NCI-H1694 (cell line): Measurements from ENCODE around the gene ADGRA1.
"Not testable (repeated sequence)": the region's sequence is repeated elsewhere in the genome, so short reads cannot be mapped to it uniquely, and the experiment has no call there.

Source experiments
- DNase-seq: peaks from one replicate; lab custom pipeline; 2025; lab: John Stamatoyannopoulos, UW

Gene ADGRA1

DNA sequence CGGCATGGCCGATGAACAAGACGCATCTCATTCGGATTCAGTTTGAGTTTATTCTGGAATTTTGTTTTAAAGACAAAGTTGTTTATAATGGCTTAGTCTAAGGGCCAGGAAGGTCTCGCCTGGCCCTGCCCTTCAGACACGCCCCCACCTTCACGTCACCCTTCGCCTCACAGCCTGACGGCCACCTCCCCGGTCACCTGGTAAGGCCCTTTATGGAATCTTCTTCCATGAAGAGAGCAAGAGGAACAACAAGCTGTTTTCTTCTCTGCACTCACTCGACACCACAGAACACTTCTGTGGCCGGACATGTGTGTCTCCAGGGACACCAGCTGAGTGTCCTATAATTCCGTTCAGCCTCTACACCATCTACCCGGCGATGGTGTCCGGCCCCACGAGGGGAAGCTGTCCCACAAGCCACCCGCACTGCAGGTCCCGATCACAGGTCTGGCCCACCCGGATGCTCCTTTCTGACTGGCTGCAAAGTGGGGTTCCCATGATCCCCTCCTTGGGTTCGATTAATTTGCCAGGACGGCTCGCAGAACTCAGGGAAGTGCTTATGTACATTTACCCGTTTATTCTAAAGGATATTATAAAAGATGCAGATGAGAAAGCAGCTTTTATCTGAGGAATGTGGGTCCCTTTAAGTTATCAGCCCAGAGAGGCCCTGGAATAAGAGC, 54.9 kb downstream of the ADGRA1 start:
- no peak for DNase-seq

DNA sequence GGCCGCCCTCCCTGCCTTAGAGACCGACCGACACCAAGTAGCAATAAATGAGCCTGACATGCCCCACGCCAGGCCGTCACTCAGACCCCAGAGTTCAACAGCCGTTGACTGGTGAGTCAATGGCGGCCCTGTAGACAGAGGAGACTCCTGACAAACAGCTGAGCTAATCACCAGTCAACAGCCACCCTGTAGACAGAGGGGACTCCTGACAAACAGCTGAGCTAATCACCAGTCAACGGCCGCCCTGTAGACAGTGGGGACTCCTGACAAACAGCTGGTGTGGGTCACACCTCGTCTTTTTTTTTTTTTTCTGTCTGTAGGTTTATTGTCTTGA, 55.4 kb downstream of the ADGRA1 start:
- DNase-seq = no peak

DNA sequence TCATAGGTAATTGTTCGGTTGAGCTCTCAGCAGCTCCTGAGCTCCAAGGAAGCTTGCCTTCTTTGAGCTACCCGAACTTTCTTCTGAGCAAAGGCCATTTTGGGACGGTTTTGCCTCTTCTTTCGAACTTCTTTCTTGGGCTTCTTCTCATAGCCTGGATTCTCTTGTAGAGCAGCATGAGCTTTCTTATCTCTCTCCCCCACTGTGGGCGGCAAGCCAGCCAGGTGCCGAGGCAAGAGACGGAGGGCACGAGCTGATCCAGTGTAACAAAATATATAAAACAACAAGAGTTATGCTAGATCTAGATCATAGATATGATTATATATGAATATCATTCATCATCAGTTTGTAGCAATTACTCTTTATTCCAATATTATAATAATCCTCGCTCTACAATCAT, 55.8 kb downstream of the ADGRA1 start:
- no peak for DNase-seq

DNA sequence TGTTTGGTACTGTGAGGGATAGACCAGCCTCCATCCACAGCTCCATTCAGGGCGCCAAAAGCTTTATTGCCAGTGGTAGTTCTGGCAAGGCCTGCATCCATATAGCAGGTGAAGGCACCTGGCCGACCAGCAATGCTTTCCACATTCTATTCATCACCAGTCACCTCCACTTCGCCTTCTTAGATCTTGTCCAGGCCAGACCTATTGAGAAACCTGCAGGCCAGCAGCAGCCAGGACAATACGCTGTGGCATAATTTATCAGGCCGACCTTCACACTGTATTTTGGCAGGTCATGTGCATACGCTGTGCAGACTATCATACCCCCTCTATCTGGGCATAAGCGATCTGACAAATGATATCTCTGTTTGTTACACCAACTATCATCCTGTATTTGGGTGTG, 57.0 kb downstream of the ADGRA1 start:
- DNase-seq = no peak

DNA sequence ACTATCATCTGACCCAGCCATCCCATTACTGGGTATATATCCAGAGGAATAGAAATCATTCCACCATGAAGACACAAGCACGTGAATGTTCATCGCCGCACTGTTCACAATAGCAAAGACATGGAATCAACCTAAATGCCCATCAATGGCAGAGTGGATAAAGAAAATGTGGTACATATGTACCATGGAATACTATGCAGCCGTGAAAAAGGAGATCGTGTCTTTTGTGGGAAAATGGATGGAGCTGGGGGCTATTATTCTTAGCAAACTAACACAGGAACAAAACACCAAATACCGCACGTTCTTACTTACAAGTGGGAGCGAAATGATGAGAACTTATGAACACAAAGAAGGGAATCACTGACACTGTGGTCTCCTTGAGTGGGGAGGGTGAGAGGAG, 62.5 kb downstream of the ADGRA1 start:
- DNase-seq = no peak

DNA sequence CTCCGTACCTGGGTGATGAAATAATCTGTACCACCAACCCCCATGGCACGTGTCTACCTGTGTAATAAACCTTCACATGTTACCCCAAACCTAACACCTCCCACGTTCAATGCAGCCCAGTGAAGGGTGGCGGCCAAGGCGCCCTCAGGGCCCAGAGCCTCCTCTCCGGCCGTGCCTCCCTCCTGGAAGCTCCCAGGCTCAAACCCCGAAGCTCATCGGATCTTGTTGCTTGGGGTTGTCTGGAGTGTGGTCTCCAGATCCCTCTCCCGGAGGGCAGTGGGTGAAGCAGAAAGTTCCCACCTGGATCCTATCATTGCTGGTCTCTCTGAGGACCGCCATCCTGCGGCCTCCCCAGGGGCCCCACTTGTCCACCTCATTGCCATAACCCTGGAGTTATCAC, 62.9 kb downstream of the ADGRA1 start:
- no peak for DNase-seq

DNA sequence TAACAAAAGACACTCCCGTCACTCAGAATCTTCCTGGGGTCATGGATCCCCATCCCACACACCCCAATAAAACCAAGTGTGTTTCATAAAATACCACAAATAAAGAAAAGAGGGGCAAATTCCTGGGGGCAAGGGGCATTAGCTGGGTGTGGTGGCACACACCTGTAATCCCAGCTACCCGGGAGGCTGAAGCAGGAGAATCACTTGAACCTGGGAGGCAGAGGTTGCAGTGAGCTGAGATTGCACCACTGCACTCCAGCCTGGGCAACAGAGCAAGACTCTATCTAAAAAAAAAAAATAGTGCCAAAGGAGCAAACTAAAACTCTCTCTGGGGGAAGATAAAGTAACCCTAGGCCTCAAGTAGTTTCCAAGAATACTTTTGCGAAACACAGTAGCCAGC, 63.3 kb downstream of the ADGRA1 start:
- DNase-seq = not testable (repeated sequence)

DNA sequence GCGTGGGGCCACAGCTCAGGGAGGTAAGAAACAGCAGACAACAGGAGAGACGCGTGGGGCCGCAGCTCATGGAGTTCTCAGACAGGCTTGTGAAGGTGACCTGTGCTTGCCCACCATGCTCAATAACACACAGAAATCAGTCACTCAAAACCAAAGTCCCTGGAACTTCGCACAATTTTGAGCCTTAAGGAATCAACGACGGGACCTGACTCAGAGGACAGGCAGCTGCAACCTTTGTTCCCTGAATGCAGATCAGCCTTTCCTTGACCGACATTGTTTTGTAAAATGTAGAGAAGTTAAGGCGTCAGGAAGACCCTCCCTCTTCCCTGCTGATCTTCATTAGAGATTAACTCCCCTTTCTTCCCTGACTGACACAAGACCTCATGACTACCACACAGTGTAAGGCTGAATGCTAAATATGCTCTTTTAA, 63.8 kb downstream of the ADGRA1 start:
- no peak for DNase-seq

DNA sequence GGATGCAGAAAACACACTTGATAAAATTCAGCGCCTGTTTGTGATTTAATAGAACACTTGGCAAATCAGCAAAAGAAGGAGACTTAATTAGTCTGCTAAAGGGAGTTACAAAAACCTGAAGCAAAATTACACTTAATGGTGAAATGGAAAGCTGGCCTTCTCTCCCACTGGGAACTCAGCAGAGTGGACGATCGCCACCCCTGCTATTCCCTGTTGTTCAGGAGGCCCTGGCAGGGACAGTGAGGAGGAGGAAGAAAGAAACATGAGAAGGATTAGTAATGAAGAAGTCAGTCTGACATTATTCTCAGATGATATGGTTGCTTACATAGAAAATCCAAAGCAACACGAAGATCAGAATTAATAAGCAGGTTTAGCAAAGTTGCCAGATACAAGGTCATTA, 66.7 kb downstream of the ADGRA1 start:
- DNase-seq = no peak

DNA sequence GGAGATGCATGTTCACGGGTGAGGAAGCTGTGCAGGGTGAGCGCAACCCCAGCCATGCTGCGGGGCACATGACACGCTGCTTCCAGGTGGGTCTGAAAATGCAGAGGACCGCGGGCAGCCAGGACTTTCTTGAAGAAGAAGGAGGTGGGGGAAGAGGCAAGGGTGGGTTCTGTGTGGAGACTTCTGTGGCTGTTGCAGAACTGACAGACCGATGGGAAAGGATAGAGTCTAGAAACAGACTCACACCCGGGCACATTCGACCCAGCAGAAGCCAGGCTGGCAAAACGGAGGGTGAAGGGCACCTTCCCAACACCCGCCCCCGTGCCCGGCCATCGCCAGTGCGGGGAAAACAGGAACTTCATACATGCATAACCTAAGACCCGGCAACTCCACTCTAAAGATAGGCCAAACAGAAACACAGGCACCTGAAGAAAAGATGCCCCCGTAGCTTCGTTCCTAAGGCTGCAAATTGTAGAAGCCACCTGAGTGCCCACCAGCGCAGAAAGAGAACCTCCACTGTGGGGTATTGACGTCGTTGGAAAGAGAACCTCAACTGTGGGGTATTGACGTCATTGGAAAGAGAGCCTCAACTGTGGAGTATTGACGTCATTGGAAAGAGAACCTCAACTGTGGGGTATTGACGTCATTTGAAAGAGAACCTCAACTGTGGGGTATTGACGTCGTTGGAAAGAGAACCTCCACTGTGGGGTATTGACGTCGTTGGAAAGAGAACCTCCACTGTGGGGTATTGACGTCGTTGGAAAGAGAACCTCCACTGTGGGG, 67.5 kb downstream of the ADGRA1 start:
- no peak for DNase-seq

DNA sequence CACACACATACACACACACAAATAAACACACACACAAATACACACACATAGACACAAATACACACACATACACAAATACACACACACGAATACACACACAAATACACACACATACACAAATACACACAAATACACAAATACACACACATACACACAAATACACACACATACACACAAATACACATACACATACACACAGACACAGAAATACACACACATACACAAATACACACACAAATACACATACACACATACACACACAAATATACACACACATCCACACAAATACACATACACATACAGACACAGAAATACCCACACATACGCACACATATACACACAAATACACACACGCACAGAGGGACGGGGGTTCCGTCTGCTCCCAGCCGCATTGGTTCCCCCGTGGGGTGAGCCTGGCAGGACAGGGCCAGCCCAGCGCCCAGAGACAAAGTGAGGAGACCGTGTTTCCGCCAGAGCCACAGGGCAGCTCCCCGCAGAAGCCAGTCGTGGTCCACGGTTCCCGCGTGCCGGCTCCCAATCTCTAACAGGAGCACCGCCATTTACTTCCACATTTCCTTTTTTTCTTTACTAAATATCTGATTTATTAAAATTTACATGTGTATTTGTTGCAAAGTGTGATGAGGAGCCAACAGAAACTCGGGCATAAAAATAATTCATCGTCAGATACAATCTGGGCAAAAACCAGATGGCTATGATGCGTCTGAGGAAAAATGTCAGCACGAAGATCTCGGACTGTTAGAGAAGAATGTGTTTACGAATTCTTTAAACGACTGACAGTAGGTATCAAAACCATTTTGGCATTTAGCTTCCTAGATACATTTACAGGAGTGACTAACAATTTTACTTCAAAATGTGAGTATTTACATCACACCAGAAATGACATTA, 69.2 kb downstream of the ADGRA1 start:
- DNase-seq = no peak

DNA sequence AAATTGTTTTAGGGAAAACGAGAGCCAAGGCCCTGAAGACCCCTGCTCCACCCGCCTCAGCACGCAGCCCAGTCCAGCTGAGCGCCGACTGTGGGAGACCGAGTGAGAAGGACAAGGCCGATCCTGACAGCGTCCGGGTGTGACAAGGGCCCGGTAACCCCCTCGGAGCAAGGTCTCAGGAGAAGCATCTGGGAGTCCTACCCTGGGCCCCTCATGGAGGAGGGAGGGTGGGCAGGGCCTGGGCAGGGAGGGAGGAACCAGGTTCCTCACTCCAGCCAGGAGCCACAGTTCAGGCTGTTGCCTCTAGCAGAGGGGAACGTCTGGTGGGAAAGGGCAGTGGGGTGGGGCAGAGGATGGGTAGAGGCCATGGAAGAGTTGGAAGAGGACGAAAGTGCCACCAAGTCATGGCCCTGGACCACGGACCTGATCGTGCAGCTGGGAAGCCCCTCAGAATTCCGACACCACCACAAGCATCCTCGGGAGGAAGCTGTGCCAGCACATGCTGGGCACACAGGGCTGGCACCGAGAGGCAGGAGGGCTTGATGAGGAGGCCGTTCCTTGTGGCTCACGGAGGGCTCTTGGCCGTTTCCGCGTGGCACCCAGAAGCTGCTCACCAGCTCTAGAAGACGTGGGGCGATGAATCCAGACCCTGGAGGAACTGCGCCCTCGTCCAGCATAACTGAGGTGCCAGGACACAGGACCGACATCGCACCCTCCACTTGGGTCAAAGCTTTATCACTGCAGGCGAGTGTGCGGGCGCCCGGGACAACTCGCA, 70.1 kb downstream of the ADGRA1 start:
- no peak for DNase-seq

DNA sequence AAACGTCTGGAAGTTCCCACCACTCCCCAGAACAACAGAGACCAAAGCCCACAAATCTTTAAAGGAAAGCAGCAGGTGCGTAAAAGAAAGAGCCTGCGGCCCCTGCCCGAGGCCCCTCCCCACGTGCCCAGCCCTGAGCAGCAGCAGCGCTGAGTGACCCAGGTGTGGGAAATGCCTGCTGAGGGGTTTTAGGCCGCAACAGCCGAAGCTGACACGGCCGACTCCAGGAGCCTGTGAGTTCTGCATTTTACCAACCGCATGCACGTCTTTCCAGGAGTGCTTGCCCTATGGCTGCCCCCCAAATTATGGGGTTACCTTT, 70.7 kb downstream of the ADGRA1 start:
- no peak for DNase-seq

DNA sequence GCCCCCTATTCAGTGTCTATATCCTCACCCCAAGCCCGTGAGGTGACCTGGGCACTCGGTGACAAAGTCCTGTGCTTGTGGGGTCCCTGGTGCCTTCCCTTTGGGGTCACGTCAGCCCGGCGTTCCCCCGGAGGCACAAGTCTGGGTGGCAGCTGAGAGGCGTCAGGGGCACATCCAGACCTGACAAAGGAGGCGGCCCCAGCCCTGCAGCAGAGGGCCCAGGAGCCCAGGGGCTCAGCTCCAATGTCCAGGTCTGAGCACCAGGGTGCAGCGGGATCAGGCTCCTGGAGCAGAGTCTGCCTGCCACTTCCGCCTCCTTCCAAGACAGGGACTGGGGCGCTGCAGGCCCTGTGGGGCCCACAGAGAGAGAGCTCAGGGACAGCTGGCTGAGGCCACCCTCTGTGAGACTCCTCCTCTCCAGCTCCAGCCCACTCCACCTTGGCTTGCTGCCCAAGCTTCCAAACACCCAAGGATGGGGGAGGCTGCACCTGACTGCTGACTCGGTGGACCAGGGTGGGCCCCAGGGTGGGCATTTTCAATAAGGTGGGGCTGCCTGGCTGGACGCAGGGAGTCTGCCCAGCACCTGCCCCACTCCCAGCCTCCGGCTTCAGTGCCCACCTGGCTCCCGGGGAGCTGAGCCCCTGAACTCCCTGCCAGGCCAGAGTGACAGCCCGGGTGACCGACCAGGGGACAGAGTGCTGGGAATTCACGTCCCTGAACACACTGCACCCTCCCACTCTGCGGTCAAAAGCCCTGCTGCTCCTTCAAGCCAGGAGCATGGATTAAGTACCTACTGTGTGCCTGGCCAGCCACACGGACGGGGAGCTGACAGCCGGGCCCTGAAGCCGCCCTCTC, 71.3 kb downstream of the ADGRA1 start:
- no peak for DNase-seq

DNA sequence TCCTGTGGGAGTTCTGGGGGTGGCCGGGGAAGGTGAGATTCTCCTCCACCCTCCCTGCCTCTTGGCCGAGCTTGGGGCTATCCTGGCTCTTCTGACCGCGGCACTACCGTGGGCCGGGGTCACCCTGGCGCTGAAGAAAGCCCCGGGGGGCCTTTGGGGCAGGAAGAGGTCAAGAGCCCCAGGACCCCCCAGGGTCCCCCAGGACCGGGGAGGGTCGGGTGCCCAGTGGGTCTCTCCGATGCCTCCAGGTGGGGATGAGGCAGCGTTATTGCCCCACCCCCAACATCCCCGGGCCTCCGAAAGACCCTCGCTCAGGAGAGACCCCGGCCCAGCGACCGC, 71.9 kb downstream of the ADGRA1 start:
- DNase-seq = no peak

DNA sequence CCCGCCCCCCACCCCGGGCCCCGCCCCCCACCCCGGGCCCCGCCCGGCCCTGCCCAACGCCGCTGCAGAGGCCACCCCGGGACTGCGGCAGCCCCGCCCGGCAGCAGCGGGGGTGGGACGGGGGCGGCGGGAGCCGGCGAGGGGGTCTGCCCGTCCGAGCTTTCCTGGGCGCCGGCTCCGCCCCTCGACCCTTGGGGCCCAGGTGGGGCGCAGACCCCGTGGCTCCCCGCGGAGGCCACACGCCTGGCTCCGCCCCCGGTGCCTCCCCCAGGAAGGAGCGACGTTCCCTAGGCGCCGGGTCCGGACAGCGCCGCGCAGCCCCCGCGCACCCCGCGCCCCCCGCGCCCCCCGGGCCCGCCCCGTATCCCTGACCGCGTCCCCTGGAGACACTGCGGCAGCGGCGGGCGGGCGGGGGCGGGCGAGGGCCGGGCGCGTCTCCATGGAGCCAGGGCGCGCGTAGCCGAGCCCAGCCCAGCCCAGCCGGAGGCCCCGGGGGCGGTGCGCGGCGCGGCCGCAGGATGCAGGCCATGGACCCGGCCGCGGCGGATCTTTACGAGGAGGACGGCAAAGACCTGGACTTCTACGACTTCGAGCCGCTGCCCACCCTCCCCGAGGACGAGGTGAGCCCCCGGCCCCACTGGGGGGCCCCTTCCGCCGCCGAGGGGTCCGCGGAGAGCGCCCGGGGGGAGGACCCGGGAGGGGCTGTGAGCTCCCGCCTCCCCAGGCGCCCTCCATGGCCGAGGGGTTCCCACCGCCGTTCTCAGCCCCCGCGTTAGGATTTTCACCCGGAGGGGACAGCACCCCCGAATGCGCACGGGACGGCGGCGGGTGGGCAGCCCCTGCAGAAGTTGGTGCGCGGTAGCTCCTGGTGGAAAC, 72.5 kb downstream of the ADGRA1 start, which contains the start of gene KNDC1:
Gene KNDC1, plus strand, starts transcription at position 270 of the 876 bp plus-strand sequence. Its CDS starts 249 bp downstream, at position 519.
- DNase-seq = no peak

DNA sequence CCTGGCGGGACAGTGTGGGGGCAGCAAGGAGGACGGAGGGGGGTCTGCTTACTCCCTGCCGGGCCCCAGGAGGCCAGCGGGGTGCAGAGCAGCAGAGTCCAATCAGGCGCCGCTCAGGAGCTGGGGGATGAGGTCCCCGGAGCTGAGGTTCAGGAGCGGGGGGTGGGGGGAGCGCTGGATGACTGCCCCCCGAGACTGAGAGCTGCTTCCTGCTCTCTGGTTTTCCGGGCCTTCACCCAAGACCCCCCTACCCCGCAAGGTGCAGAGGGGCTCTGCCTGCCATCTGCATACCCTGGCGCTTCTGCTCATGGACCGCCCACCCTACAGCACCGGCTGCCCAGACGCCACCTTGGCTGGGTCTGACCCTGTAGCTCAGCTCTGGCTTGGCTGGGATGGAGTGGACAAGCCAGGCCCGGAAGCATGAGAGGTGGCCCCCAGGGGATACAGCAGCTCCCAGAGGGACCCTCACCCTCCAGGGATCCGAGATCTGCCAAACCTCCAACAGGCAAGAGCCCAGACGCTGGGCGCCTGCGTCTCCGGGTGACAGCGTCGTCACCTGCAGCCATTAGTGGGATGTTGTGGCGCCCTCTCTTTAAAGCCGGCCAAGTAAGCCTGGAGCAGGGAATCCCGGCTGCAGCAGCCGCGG, 73.2 kb downstream of the ADGRA1 start:
- DNase-seq = no peak

DNA sequence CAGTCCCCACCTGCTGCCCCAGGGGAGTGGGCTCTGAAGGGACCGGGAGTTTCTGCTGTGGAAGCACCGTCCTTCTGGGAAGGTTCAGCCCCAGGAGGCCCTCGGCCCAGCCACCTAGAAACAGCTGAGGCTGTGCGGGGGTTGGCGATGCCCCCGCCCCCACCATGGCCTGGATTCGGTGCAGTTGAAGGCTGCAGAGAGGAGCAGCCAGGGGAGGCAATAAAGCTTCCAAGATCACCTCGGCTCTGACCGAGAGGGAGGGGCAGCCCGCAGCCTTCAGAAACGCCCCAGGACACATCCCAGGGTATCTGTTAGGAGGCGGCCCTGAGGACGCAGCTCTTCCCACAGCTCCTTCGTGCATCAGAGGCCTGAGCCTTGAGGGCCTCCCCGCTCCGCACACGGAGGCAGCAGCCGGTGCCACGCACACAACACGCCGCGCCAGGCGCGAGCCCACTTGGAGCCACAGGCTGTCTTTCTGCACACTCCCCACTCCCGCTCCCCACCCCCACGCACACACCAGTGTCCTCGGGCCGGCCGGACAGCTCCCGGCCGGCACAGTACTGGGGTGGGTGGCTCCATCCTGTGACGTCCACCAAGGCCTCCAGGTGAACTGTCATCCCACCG, 73.9 kb downstream of the ADGRA1 start:
- DNase-seq = no peak

DNA sequence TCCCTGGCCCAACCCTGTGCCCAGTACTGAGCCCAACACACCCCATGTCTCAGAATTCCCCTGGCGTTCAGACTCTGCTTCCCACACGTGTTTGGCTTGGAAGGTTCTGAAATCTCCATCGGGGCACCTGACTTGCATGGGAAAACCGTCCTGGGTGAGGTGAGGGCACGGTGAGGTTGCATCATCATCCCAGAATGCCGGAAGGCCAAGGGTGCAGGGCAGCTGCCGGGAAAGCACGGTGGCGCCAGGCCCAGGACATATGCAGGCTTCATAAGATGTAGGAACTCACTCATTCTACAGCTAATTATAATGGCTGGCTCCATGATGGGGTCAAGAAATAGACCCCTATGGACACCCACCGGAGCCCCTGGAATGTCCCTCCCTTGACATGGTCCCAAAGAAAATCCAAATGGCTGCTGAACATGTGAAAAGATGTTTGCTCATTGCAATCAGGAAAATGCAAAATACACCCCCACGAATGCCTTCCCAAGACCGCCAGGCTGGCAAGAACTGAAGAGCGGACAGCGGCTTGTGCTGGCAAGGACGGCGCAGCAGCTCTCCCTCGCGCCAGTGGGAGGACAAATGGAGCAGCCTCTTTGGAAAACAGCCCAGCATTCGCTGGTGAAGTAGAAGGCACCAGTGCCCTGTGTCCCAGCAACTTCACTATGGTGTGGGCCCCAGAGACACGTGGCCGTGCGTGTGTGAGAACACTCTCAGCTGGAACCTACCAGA, 74.6 kb downstream of the ADGRA1 start:
- DNase-seq = no peak
